HepG2 (cell line): ENCODE measurements around the gene BEST3. TPM values are rescaled to one million over a fixed set of nuclear protein-coding genes. Genes with fewer than 3 reads are reported as not detected.

Experiments used
- ATAC-seq: fragments of 200-7000 bp; cut with Tn5 transposase; 3 replicates; pipeline ENCODE4 v1.9.1; 2020; ENCODE audit warnings: mild to moderate bottlenecking, moderate library complexity
- BruUV-seq: library from RNA; stranded (reverse); fragments of 400-500 nt; replicated peaks from 2 replicates; lab custom pipeline; 2021; lab: Mats Ljungman, UMichigan
- CTCF ChIA-PET: fragments of 300-600 bp; formaldehyde crosslinking; extraction: SDS; loops from one replicate; lab custom pipeline; 2021; ENCODE audit warnings: low total read pairs, inconsistent platforms, low intra/inter-chr PET ratio; lab: Yijun Ruan, JAX
- POLR2A ChIA-PET: fragments of 350-600 bp; sonication (Branson Sonifier 250); formaldehyde crosslinking; loops from one replicate; lab custom pipeline; 2020; ENCODE audit warnings: antibody characterized with exemption, inconsistent platforms; lab: Yijun Ruan, JAX
- DNase-seq: peaks from one replicate; pipeline ENCODE4 v3.0.0-alpha.2; 2015; ENCODE audit warnings: low spot score
- FAIRE-seq: peaks from 3 replicates; lab custom pipeline; 2011; peaks lifted over from hg19 to GRCh38; lab: Jason Lieb, UNC
- H2AFZ ChIP-seq: one replicate; pipeline ENCODE4 v1.6.1; 2011; ENCODE audit warnings: low read length, inconsistent platforms
- H3K27ac ChIP-seq: fragments of 300-600 bp; 3 replicates; pipeline ENCODE4 v1.8.0; 2011; ENCODE audit warnings: mixed run types, mild to moderate bottlenecking, mixed read lengths, low read length, inconsistent platforms; ENCODE audit not compliant: insufficient read depth; ENCODE audit errors: extremely low read length
- H3K27me3 ChIP-seq, 2 experiments: fragments of 200-600 bp in 1 of 2; 2 replicates in 1 of 2; 3 replicates in 1 of 2; pipeline versions ENCODE4 v1.6.0 to v1.8.0; 2011; ENCODE audit warnings: low read length in 2 of 2, mild to moderate bottlenecking in 2 of 2, moderate library complexity in 2 of 2, inconsistent platforms in 1 of 2; ENCODE audit not compliant: insufficient read depth in 2 of 2, control insufficient read depth in 1 of 2
- H3K36me3 ChIP-seq, 2 experiments: fragments of 200-600 bp in 1 of 2; replicated peaks in 1 of 2; 2 replicates in 1 of 2; 3 replicates in 1 of 2; pipeline versions ENCODE4 v1.5.1 to v1.8.0; 2011; ENCODE audit warnings: low read length in 2 of 2, inconsistent platforms in 1 of 2; ENCODE audit not compliant: insufficient read depth in 2 of 2, control insufficient read depth in 1 of 2
- H3K4me1 ChIP-seq: 2 replicates; pipeline ENCODE4 v1.5.1; 2012; ENCODE audit warnings: low read length, inconsistent platforms; ENCODE audit not compliant: insufficient read depth
- H3K4me2 ChIP-seq: 2 replicates; pipeline ENCODE4 v1.6.0; 2011; ENCODE audit warnings: low read depth, low read length, inconsistent platforms
- H3K4me3 ChIP-seq, 3 experiments: fragments of 200-600 bp in 1 of 3; sonication (generic), shearing (Covaris generic) in 1 of 3; replicated peaks in 1 of 3; 2 replicates each; pipeline ENCODE4 v1.5.1; 2011 to 2016; ENCODE audit warnings: low read length in 3 of 3, inconsistent platforms in 2 of 3, low read depth in 2 of 3, mild to moderate bottlenecking in 2 of 3, control low read depth in 1 of 3, mixed read lengths in 1 of 3; ENCODE audit not compliant: insufficient read depth in 1 of 3
- H3K79me2 ChIP-seq: one replicate; pipeline ENCODE4 v1.6.1; 2011; ENCODE audit warnings: low read length, inconsistent platforms; ENCODE audit not compliant: insufficient read depth
- H3K9ac ChIP-seq: 2 replicates; pipeline ENCODE4 v1.6.0; 2011; ENCODE audit warnings: mild to moderate bottlenecking, low read depth, low read length, inconsistent platforms; ENCODE audit not compliant: insufficient read depth
- H3K9me3 ChIP-seq: 2 replicates; pipeline ENCODE4 v1.5.1; 2012; ENCODE audit warnings: mild to moderate bottlenecking, low read length
- H4K20me1 ChIP-seq: 2 replicates; pipeline ENCODE4 v1.6.0; 2011; ENCODE audit warnings: inconsistent platforms, mild to moderate bottlenecking, low read length, moderate library complexity; ENCODE audit not compliant: insufficient read depth
- ARNT2 ChIP-seq: sonication (generic); formaldehyde crosslinking; IDR thresholded peaks from 2 replicates; pipeline ENCODE4 v1.8.0; 2022; ENCODE audit warnings: mild to moderate bottlenecking, low read depth, missing genetic modification reagents, moderate library complexity
- BRF2 ChIP-seq: sonication (generic); formaldehyde crosslinking; IDR thresholded peaks from 2 replicates; pipeline ENCODE4 v1.8.1; 2022; ENCODE audit warnings: mild to moderate bottlenecking, missing genetic modification reagents
- CERS6 ChIP-seq: sonication (generic); formaldehyde crosslinking; IDR thresholded peaks from 2 replicates; pipeline ENCODE4 v1.5.0; 2020; ENCODE audit warnings: missing genetic modification reagents
- KDM4B ChIP-seq: sonication (generic); formaldehyde crosslinking; IDR thresholded peaks from 2 replicates; pipeline ENCODE4 v1.4.0; 2020; ENCODE audit warnings: missing genetic modification reagents
- PHF21A ChIP-seq: sonication (generic); formaldehyde crosslinking; IDR thresholded peaks from 2 replicates; pipeline ENCODE4 v1.5.0; 2020; ENCODE audit warnings: mild to moderate bottlenecking, missing genetic modification reagents
- TBP ChIP-seq: sonication (generic); formaldehyde crosslinking; IDR thresholded peaks from 2 replicates; pipeline ENCODE4 v1.5.0; 2020; ENCODE audit warnings: missing genetic modification reagents
- ZBTB25 ChIP-seq: IDR thresholded peaks from 2 replicates; pipeline ENCODE4 v1.6.1; 2018; ENCODE audit warnings: missing genetic modification reagents
- ZMAT5 ChIP-seq: sonication (generic); formaldehyde crosslinking; IDR thresholded peaks from 2 replicates; pipeline ENCODE4 v1.5.0; 2020; ENCODE audit warnings: mild to moderate bottlenecking, low read depth, missing genetic modification reagents, borderline replicate concordance
- ZNF558 ChIP-seq: sonication (generic); formaldehyde crosslinking; IDR thresholded peaks from 2 replicates; pipeline ENCODE4 v1.9.0; 2022; ENCODE audit warnings: mild to moderate bottlenecking, missing genetic modification reagents, borderline replicate concordance
- WGBS: methylation state at CpG from one replicate; pipeline ENCODE4 v1.1.6; 2017; ENCODE audit warnings: low lambda C conversion rate; 5-methylcytosine and 5-hydroxymethylcytosine counted together
- in situ Hi-C: cut with HindIII; loops from 2 replicates; pipeline ENCODE4 v1.10.0; 2017; ENCODE audit warnings: low pct_unique_long_range_greater_than_20kb; ENCODE audit not compliant: extremely low pct_ligation_motif_present
- intact Hi-C: fragments of 100-400 bp; cut with micrococcal nuclease; formaldehyde crosslinking; loops from one replicate; pipeline ENCODE4 v1.10.0; 2022; ENCODE audit not compliant: unreplicated experiment
- polyA plus RNA-seq, 8 experiments: library from polyadenylated mRNA; depleted of rRNA in 3 of 8; stranded (reverse) in 7 of 8; unstranded in 1 of 8; fragments of >200 nt; fragmentation: Illumina TruSeq in 4 of 8; extraction: Trizol in 4 of 8; gene quantifications; 2 replicates each; pipeline versions ENCODE4 v1.2.1 to v1.2.3, GENCODE V29; 2011 to 2016; ENCODE audit warnings: low read depth in 4 of 8, missing spikeins in 1 of 8, mixed read lengths in 1 of 8; ENCODE audit not compliant: insufficient read depth in 1 of 8
- total RNA-seq, 5 experiments: library from RNA; depleted of rRNA; stranded (reverse); fragments of >200 nt; fragmentation: Illumina TruSeq; extraction: Trizol; gene quantifications; 2 replicates each; pipeline ENCODE4 v1.2.3, GENCODE V29; 2016; ENCODE audit warnings: low read depth in 1 of 5

The BEST3 gene
- total and polyA plus RNA-seq, 2 of the 13 experiments (the other 11 are each of a cell fraction or from before 2014, with no cell fraction given) = not detected

GRCh38 chr12:69621551-69621950, 77.6 kb downstream of the BEST3 start:
- Histone ChIP-seq H3K4me2 (no peak overlapping the region), H3K9me3 (no peaks in the 10 kb centered on the region), H3K79me2 (no peaks in the 10 kb centered on the region), H3K36me3 (no peaks in the 10 kb centered on the region), H3K27ac (no peak overlapping the region), H3K9ac (no peak overlapping the region), H3K4me3 (no peak overlapping the region), H3K4me1 (peaks cover 7% of the 10 kb centered on the region; the same call in 1 of the 2 replicates), H4K20me1 (no peaks in the 10 kb centered on the region), H3K27me3 (peaks cover 0 to 12% of the 10 kb centered on the region in 2 experiments; a peak in 1 of 5 replicates), H2AFZ (no peak overlapping the region)
- intact Hi-C loops = no loop called here
- ChIA-PET POLR2A (no interaction called here), CTCF (no interaction called here)
- 6% methylated on average over 2 of the region's 2 CpGs for WGBS
- ATAC-seq (no peak), DNase-seq (no peak), FAIRE-seq (no peak)
- in situ Hi-C loops = no loop called here
- no peak for TF ChIP-seq PHF21A
- no peak for TF ChIP-seq ARNT2 (CRISPR knock-in tag)
- no peak for TF ChIP-seq ZMAT5 (CRISPR knock-in tag)
- TF ChIP-seq TBP = no peak
- TF ChIP-seq ZBTB25 (CRISPR knock-in tag) = no peak
- TF ChIP-seq BRF2 (CRISPR knock-in tag) = no peak
- TF ChIP-seq CERS6 = no peak
- TF ChIP-seq KDM4B (CRISPR knock-in tag) = no peak
- TF ChIP-seq ZNF558 (CRISPR knock-in tag) = no peak
- BruUV-seq = no TSS peak
